Stomach (tissue), 4 donors: ENCODE results near the gene ZBTB14.

ENCODE experiments used
- CTCF ChIP-seq, 7 experiments: fragments of 450-650 bp in 4 of 7; fragments of 200-600 bp in 3 of 7; sonication (generic) in 3 of 7; IDR thresholded peaks; one replicate each; pipeline ENCODE4 v1.5.1; 2016 to 2019; ENCODE audit warnings: antibody characterized with exemption in 7 of 7, control low read depth in 2 of 7, mild to moderate bottlenecking in 1 of 7
- POLR2A ChIP-seq, 4 donors: fragments of 450-650 bp; IDR thresholded peaks; one replicate each; pipeline ENCODE4 v1.6.1; 2016; ENCODE audit warnings: antibody characterized with exemption in 4 of 4, control low read depth in 2 of 4, mild to moderate bottlenecking in 1 of 4, moderate library complexity in 1 of 4
- POLR2AphosphoS5 ChIP-seq, 3 donors: sonication (generic); formaldehyde crosslinking; IDR thresholded peaks; one replicate each; pipeline ENCODE4 v1.6.1; 2016; ENCODE audit warnings: antibody characterized with exemption in 3 of 3

- TF ChIP-seq CTCF (IDR thresholded peaks at IDR 0.05), result no peak
- no peak for TF ChIP-seq POLR2AphosphoS5 (IDR thresholded peaks at IDR 0.05)
- TF ChIP-seq POLR2A (IDR thresholded peaks at IDR 0.05), result no peak
Measured at GRCh38 chr18:5282770-5283169, 12.8 kb downstream of the ZBTB14 start.
